Choroid plexus epithelial cell (primary cell): ENCODE results near the gene FBXO41.
A peak's percentile ranks its signal among the peaks of the same experiment; 100 is the strongest.

Experiments used
- DNase-seq: peaks from one replicate; pipeline ENCODE4 v3.0.0-alpha.2; 2010; ENCODE audit warnings: low read depth
- H3K4me3 ChIP-seq: 2 replicates; pipeline ENCODE4 v1.5.1; 2011; ENCODE audit warnings: low read depth, mild to moderate bottlenecking, control low read depth, low read length, moderate library complexity
- CTCF ChIP-seq: conservative IDR thresholded peaks from 2 replicates; pipeline ENCODE4 v1.5.1; 2011; ENCODE audit warnings: low read depth, mild to moderate bottlenecking, control low read depth, inconsistent platforms, low read length, moderate library complexity

The FBXO41 gene

GRCh38 chr2:73223821-73224220, 60.5 kb downstream of the FBXO41 start:
- TF ChIP-seq CTCF = no peak
- DNase-seq = no peak

GRCh38 chr2:73218298-73218697, 66.0 kb downstream of the FBXO41 start:
- no peak for TF ChIP-seq CTCF
- H3K4me3 ChIP-seq = no peak overlapping the region
- peak; percentile 40 for DNase-seq

More at GRCh38 chr2:73223821-73224220, 60.5 kb downstream of the FBXO41 start:
- no peak overlapping the region for H3K4me3 ChIP-seq

GRCh38 chr2:73217826-73218225, 66.5 kb downstream of the FBXO41 start:
- TF ChIP-seq CTCF = no peak
- no peak for DNase-seq

GRCh38 chr2:73217160-73217559, 67.1 kb downstream of the FBXO41 start:
- H3K4me3 ChIP-seq = no peak overlapping the region
- no peak for TF ChIP-seq CTCF
- no peak for DNase-seq

More at GRCh38 chr2:73217826-73218225, 66.5 kb downstream of the FBXO41 start:
- no peak overlapping the region for H3K4me3 ChIP-seq

GRCh38 chr2:73215254-73215653, 69.0 kb downstream of the FBXO41 start:
- no peak for TF ChIP-seq CTCF
- no peak overlapping the region for H3K4me3 ChIP-seq
- DNase-seq = no peak

GRCh38 chr2:73214120-73215035, 69.9 kb downstream of the FBXO41 start, which contains the start of gene SMYD5:
TSS of gene SMYD5 (plus strand) at chr2:73214245. CDS start at chr2:73214267, 22 bp downstream.
- DNase-seq = peak; percentile 86
- peak within 1 kb of the TSS; percentile 86 for H3K4me3 ChIP-seq
- TF ChIP-seq CTCF = no peak
